AG08395 (cell line): ENCODE results near the gene ARPP19.
"Not testable (repeated sequence)": the region's sequence is repeated elsewhere in the genome, so short reads cannot be mapped to it uniquely, and the experiment has no call there.

Source experiments
- DNase-seq: peaks from one replicate; pipeline ENCODE4 v3.0.0; 2012; ENCODE audit warnings: mixed read lengths, low spot score

ARPP19 gene

GRCh38 chr15:52568601-52569585 lies at the start of gene ARPP19:
ARPP19 (minus strand) TSS chr15:52569030; CDS start chr15:52568892, 138 bp downstream.
- DNase-seq, result peak; percentile 92

- DNase-seq, result no peak
Observed at GRCh38 chr15:52617026-52617425, 48.2 kb upstream of the ARPP19 start.

GRCh38 chr15:52615302-52615701 lies 46.5 kb upstream of the ARPP19 start:
- no peak for DNase-seq

GRCh38 chr15:52609593-52609992 lies 40.8 kb upstream of the ARPP19 start:
- no peak for DNase-seq

- no peak for DNase-seq
Observed at GRCh38 chr15:52584414-52584813, 15.6 kb upstream of the ARPP19 start.

GRCh38 chr15:52579852-52580251 lies 11.0 kb upstream of the ARPP19 start:
- DNase-seq, result no peak

- DNase-seq, result no peak
Observed at GRCh38 chr15:52576692-52577091, 7.9 kb upstream of the ARPP19 start.

- DNase-seq, result not testable (repeated sequence)
Observed at GRCh38 chr15:52575573-52575972, 6.7 kb upstream of the ARPP19 start.

GRCh38 chr15:52575072-52575471 lies 6.2 kb upstream of the ARPP19 start:
- DNase-seq, result no peak

- not testable (repeated sequence) for DNase-seq
Observed at GRCh38 chr15:52574623-52575022, 5.8 kb upstream of the ARPP19 start.

- DNase-seq, result peak; percentile 9
Observed at GRCh38 chr15:52567871-52568600, 794 bp downstream of the ARPP19 start.

- DNase-seq, result no peak
Observed at GRCh38 chr15:52566889-52567288, 1.9 kb downstream of the ARPP19 start.

GRCh38 chr15:52565417-52566358 lies 3.1 kb downstream of the ARPP19 start:
- DNase-seq, result not testable (repeated sequence)

GRCh38 chr15:52563501-52564060 lies 5.2 kb downstream of the ARPP19 start:
- DNase-seq, result no peak

- no peak for DNase-seq
Observed at GRCh38 chr15:52559575-52559974, 9.3 kb downstream of the ARPP19 start.

- DNase-seq, result no peak
Observed at GRCh38 chr15:52559022-52559421, 9.8 kb downstream of the ARPP19 start.

- no peak for DNase-seq
Observed at GRCh38 chr15:52558196-52558595, 10.6 kb downstream of the ARPP19 start.

GRCh38 chr15:52557274-52557641 lies 11.6 kb downstream of the ARPP19 start:
- no peak for DNase-seq

- no peak for DNase-seq
Observed at GRCh38 chr15:52556524-52557273, 12.1 kb downstream of the ARPP19 start.

- no peak for DNase-seq
Observed at GRCh38 chr15:52552303-52552702, 16.5 kb downstream of the ARPP19 start.

GRCh38 chr15:52551762-52552161 lies 17.1 kb downstream of the ARPP19 start:
- no peak for DNase-seq
